HepG2 (cell line): ENCODE data around the gene VWA1. TPM values are rescaled to one million over a fixed set of nuclear protein-coding genes. Genes with fewer than 3 reads are reported as not detected.
A peak's percentile ranks its signal among the peaks of the same experiment; 100 is the strongest.

Source experiments
- ATAC-seq: fragments of 200-7000 bp; cut with Tn5 transposase; 3 replicates; pipeline ENCODE4 v1.9.1; 2020; ENCODE audit warnings: mild to moderate bottlenecking, moderate library complexity
- BruUV-seq: library from RNA; stranded (reverse); fragments of 400-500 nt; replicated peaks from 2 replicates; lab custom pipeline; 2021; lab: Mats Ljungman, UMichigan
- CTCF ChIA-PET: fragments of 300-600 bp; formaldehyde crosslinking; extraction: SDS; loops from one replicate; lab custom pipeline; 2021; ENCODE audit warnings: low total read pairs, inconsistent platforms, low intra/inter-chr PET ratio; lab: Yijun Ruan, JAX
- POLR2A ChIA-PET: fragments of 350-600 bp; sonication (Branson Sonifier 250); formaldehyde crosslinking; loops from one replicate; lab custom pipeline; 2020; ENCODE audit warnings: antibody characterized with exemption, inconsistent platforms; lab: Yijun Ruan, JAX
- DNase-seq: peaks from one replicate; pipeline ENCODE4 v3.0.0-alpha.2; 2015; ENCODE audit warnings: low spot score
- FAIRE-seq: peaks from 3 replicates; lab custom pipeline; 2011; peaks lifted over from hg19 to GRCh38; lab: Jason Lieb, UNC
- H2AFZ ChIP-seq: one replicate; pipeline ENCODE4 v1.6.1; 2011; ENCODE audit warnings: low read length, inconsistent platforms
- H3K27ac ChIP-seq: fragments of 300-600 bp; 3 replicates; pipeline ENCODE4 v1.8.0; 2011; ENCODE audit warnings: mixed run types, mild to moderate bottlenecking, mixed read lengths, low read length, inconsistent platforms; ENCODE audit not compliant: insufficient read depth; ENCODE audit errors: extremely low read length
- H3K27me3 ChIP-seq, 2 experiments: fragments of 200-600 bp in 1 of 2; 2 replicates in 1 of 2; 3 replicates in 1 of 2; pipeline versions ENCODE4 v1.6.0 to v1.8.0; 2011; ENCODE audit warnings: low read length in 2 of 2, mild to moderate bottlenecking in 2 of 2, moderate library complexity in 2 of 2, inconsistent platforms in 1 of 2; ENCODE audit not compliant: insufficient read depth in 2 of 2, control insufficient read depth in 1 of 2
- H3K36me3 ChIP-seq, 2 experiments: fragments of 200-600 bp in 1 of 2; replicated peaks in 1 of 2; 2 replicates in 1 of 2; 3 replicates in 1 of 2; pipeline versions ENCODE4 v1.5.1 to v1.8.0; 2011; ENCODE audit warnings: low read length in 2 of 2, inconsistent platforms in 1 of 2; ENCODE audit not compliant: insufficient read depth in 2 of 2, control insufficient read depth in 1 of 2
- H3K4me1 ChIP-seq: 2 replicates; pipeline ENCODE4 v1.5.1; 2012; ENCODE audit warnings: low read length, inconsistent platforms; ENCODE audit not compliant: insufficient read depth
- H3K4me2 ChIP-seq: 2 replicates; pipeline ENCODE4 v1.6.0; 2011; ENCODE audit warnings: low read depth, low read length, inconsistent platforms
- H3K4me3 ChIP-seq, 3 experiments: fragments of 200-600 bp in 1 of 3; sonication (generic), shearing (Covaris generic) in 1 of 3; replicated peaks in 1 of 3; 2 replicates each; pipeline ENCODE4 v1.5.1; 2011 to 2016; ENCODE audit warnings: low read length in 3 of 3, inconsistent platforms in 2 of 3, low read depth in 2 of 3, mild to moderate bottlenecking in 2 of 3, control low read depth in 1 of 3, mixed read lengths in 1 of 3; ENCODE audit not compliant: insufficient read depth in 1 of 3
- H3K79me2 ChIP-seq: one replicate; pipeline ENCODE4 v1.6.1; 2011; ENCODE audit warnings: low read length, inconsistent platforms; ENCODE audit not compliant: insufficient read depth
- H3K9ac ChIP-seq: 2 replicates; pipeline ENCODE4 v1.6.0; 2011; ENCODE audit warnings: mild to moderate bottlenecking, low read depth, low read length, inconsistent platforms; ENCODE audit not compliant: insufficient read depth
- H3K9me3 ChIP-seq: 2 replicates; pipeline ENCODE4 v1.5.1; 2012; ENCODE audit warnings: mild to moderate bottlenecking, low read length
- H4K20me1 ChIP-seq: 2 replicates; pipeline ENCODE4 v1.6.0; 2011; ENCODE audit warnings: inconsistent platforms, mild to moderate bottlenecking, low read length, moderate library complexity; ENCODE audit not compliant: insufficient read depth
- RBFOX2 ChIP-seq: fragments of 200-400 bp; formaldehyde crosslinking; IDR thresholded peaks from 2 replicates; pipeline ENCODE4 v1.6.1; 2017; ENCODE audit warnings: low read depth, mild to moderate bottlenecking, low read length
- ZNF318 ChIP-seq: sonication (generic); formaldehyde crosslinking; IDR thresholded peaks from 2 replicates; pipeline ENCODE4 v1.4.0; 2020; ENCODE audit warnings: mild to moderate bottlenecking, missing genetic modification reagents
- ZNF576 ChIP-seq: sonication (generic); formaldehyde crosslinking; IDR thresholded peaks from 2 replicates; pipeline ENCODE4 v1.4.0; 2020; ENCODE audit warnings: mild to moderate bottlenecking, missing genetic modification reagents
- WGBS: methylation state at CpG from one replicate; pipeline ENCODE4 v1.1.6; 2017; ENCODE audit warnings: low lambda C conversion rate; 5-methylcytosine and 5-hydroxymethylcytosine counted together
- in situ Hi-C: cut with HindIII; loops from 2 replicates; pipeline ENCODE4 v1.10.0; 2017; ENCODE audit warnings: low pct_unique_long_range_greater_than_20kb; ENCODE audit not compliant: extremely low pct_ligation_motif_present
- intact Hi-C: fragments of 100-400 bp; cut with micrococcal nuclease; formaldehyde crosslinking; loops from one replicate; pipeline ENCODE4 v1.10.0; 2022; ENCODE audit not compliant: unreplicated experiment
- polyA plus RNA-seq, 8 experiments: library from polyadenylated mRNA; depleted of rRNA in 3 of 8; stranded (reverse) in 7 of 8; unstranded in 1 of 8; fragments of >200 nt; fragmentation: Illumina TruSeq in 4 of 8; extraction: Trizol in 4 of 8; gene quantifications; 2 replicates each; pipeline versions ENCODE4 v1.2.1 to v1.2.3, GENCODE V29; 2011 to 2016; ENCODE audit warnings: low read depth in 4 of 8, missing spikeins in 1 of 8, mixed read lengths in 1 of 8; ENCODE audit not compliant: insufficient read depth in 1 of 8
- total RNA-seq, 5 experiments: library from RNA; depleted of rRNA; stranded (reverse); fragments of >200 nt; fragmentation: Illumina TruSeq; extraction: Trizol; gene quantifications; 2 replicates each; pipeline ENCODE4 v1.2.3, GENCODE V29; 2016; ENCODE audit warnings: low read depth in 1 of 5
- TF ChIP-seq, protein P1 (sequence below): sonication (generic); formaldehyde crosslinking; IDR thresholded peaks from 2 replicates; pipeline ENCODE4 v1.4.0; 2020; ENCODE audit warnings: missing genetic modification reagents

VWA1 gene
- total and polyA plus RNA-seq, 2 of the 13 experiments (the other 11 are each of a cell fraction or from before 2014, with no cell fraction given): 40.9 to 57.5 TPM

GRCh38 chr1:1395166-1395565 is 40.3 kb upstream of the VWA1 start:
- in situ Hi-C loops (no loop called here), intact Hi-C loops (no loop called here)
- Histone ChIP-seq H2AFZ (no peak overlapping the region), H3K4me3 (no peak overlapping the region), H3K9ac (no peak overlapping the region), H3K79me2 (peaks cover 44% of the 10 kb centered on the region), H3K4me2 (no peak overlapping the region), H3K27ac (no peak overlapping the region), H4K20me1 (peaks cover 3% of the 10 kb centered on the region; the same call in 1 of the 2 replicates), H3K4me1 (peaks cover 17% of the 10 kb centered on the region), H3K27me3 (no peaks in the 10 kb centered on the region), H3K36me3 (peaks cover 28 to 67% of the 10 kb centered on the region in 2 experiments), H3K9me3 (no peaks in the 10 kb centered on the region)
- ATAC-seq (no peak), FAIRE-seq (no peak), DNase-seq (no peak)
- ChIA-PET CTCF (no interaction called here), POLR2A (interaction anchor here (0.7 to 2.1 kb wide), 3 partner anchors 8 to 13 kb away, joined by 3 to 4 read pairs (median 3); no protein-coding TSS in a partner anchor)
- WGBS: 96% methylated on average over 11 of the region's 11 CpGs
- no peak for TF ChIP-seq ZNF318 (CRISPR knock-in tag)
- 0 out of 2 replicates have a peak, but pooled peaks have one; percentile 45 for TF ChIP-seq RBFOX2
- no peak for TF ChIP-seq ZNF576
- TF ChIP-seq, protein P1, sequence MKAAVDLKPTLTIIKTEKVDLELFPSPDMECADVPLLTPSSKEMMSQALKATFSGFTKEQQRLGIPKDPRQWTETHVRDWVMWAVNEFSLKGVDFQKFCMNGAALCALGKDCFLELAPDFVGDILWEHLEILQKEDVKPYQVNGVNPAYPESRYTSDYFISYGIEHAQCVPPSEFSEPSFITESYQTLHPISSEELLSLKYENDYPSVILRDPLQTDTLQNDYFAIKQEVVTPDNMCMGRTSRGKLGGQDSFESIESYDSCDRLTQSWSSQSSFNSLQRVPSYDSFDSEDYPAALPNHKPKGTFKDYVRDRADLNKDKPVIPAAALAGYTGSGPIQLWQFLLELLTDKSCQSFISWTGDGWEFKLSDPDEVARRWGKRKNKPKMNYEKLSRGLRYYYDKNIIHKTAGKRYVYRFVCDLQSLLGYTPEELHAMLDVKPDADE (CRISPR knock-in tag): no peak
- no TSS peak for BruUV-seq
